Measurements from ENCODE around the gene SF3B6. TPM values are rescaled to one million over a fixed set of nuclear protein-coding genes. Genes with fewer than 3 reads are reported as not detected.

SF3B6 gene
- total and polyA plus RNA-seq, 9 of the 15 experiments (the other 6 are each of a cell fraction or from before 2014, with no cell fraction given), result 146 to 591 (median 295) TPM

DNA sequence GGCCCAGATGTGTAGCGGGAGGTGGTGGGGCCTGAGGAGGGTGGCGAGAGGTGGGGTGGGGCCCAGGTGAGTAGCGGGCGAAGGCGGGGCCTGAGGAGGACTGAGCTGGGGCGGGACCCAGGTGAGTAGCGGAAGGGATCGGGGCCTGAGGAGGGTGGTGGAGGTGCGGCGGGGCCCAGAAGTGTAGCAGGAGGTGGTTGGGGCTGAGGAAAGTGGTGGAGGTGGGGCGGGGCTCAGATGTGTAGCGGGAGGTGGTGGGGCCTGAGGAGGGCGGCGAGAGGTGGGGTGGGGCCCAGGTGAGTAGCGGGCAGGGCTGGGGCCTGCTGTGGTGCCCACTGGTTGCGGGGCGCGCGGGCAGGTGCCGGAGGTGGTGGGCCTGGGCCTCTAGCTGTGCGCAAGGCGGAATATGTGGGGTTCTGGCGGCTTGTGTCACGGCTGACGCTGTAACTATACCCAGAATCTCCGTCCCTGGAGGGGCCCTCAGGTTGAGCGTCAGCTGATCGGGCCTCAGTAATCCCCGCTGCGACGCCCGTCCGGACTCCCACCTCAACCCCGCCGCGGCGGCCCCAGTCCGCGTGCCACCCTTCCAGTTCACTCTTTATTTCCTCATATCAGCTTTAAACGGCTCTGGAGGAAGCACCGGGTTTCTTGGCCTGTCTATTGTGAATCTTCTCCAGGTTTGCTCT lies 866 bp upstream of the SF3B6 start (continued):
- TF ChIP-seq, protein P1, sequence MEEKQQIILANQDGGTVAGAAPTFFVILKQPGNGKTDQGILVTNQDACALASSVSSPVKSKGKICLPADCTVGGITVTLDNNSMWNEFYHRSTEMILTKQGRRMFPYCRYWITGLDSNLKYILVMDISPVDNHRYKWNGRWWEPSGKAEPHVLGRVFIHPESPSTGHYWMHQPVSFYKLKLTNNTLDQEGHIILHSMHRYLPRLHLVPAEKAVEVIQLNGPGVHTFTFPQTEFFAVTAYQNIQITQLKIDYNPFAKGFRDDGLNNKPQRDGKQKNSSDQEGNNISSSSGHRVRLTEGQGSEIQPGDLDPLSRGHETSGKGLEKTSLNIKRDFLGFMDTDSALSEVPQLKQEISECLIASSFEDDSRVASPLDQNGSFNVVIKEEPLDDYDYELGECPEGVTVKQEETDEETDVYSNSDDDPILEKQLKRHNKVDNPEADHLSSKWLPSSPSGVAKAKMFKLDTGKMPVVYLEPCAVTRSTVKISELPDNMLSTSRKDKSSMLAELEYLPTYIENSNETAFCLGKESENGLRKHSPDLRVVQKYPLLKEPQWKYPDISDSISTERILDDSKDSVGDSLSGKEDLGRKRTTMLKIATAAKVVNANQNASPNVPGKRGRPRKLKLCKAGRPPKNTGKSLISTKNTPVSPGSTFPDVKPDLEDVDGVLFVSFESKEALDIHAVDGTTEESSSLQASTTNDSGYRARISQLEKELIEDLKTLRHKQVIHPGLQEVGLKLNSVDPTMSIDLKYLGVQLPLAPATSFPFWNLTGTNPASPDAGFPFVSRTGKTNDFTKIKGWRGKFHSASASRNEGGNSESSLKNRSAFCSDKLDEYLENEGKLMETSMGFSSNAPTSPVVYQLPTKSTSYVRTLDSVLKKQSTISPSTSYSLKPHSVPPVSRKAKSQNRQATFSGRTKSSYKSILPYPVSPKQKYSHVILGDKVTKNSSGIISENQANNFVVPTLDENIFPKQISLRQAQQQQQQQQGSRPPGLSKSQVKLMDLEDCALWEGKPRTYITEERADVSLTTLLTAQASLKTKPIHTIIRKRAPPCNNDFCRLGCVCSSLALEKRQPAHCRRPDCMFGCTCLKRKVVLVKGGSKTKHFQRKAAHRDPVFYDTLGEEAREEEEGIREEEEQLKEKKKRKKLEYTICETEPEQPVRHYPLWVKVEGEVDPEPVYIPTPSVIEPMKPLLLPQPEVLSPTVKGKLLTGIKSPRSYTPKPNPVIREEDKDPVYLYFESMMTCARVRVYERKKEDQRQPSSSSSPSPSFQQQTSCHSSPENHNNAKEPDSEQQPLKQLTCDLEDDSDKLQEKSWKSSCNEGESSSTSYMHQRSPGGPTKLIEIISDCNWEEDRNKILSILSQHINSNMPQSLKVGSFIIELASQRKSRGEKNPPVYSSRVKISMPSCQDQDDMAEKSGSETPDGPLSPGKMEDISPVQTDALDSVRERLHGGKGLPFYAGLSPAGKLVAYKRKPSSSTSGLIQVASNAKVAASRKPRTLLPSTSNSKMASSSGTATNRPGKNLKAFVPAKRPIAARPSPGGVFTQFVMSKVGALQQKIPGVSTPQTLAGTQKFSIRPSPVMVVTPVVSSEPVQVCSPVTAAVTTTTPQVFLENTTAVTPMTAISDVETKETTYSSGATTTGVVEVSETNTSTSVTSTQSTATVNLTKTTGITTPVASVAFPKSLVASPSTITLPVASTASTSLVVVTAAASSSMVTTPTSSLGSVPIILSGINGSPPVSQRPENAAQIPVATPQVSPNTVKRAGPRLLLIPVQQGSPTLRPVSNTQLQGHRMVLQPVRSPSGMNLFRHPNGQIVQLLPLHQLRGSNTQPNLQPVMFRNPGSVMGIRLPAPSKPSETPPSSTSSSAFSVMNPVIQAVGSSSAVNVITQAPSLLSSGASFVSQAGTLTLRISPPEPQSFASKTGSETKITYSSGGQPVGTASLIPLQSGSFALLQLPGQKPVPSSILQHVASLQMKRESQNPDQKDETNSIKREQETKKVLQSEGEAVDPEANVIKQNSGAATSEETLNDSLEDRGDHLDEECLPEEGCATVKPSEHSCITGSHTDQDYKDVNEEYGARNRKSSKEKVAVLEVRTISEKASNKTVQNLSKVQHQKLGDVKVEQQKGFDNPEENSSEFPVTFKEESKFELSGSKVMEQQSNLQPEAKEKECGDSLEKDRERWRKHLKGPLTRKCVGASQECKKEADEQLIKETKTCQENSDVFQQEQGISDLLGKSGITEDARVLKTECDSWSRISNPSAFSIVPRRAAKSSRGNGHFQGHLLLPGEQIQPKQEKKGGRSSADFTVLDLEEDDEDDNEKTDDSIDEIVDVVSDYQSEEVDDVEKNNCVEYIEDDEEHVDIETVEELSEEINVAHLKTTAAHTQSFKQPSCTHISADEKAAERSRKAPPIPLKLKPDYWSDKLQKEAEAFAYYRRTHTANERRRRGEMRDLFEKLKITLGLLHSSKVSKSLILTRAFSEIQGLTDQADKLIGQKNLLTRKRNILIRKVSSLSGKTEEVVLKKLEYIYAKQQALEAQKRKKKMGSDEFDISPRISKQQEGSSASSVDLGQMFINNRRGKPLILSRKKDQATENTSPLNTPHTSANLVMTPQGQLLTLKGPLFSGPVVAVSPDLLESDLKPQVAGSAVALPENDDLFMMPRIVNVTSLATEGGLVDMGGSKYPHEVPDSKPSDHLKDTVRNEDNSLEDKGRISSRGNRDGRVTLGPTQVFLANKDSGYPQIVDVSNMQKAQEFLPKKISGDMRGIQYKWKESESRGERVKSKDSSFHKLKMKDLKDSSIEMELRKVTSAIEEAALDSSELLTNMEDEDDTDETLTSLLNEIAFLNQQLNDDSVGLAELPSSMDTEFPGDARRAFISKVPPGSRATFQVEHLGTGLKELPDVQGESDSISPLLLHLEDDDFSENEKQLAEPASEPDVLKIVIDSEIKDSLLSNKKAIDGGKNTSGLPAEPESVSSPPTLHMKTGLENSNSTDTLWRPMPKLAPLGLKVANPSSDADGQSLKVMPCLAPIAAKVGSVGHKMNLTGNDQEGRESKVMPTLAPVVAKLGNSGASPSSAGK (IDR thresholded peaks at IDR 0.05), result no peak
- TF ChIP-seq ZNF263 (CRISPR knock-in tag; IDR thresholded peaks at IDR 0.05; ENCODE audit: borderline replicate concordance) (no peak), HMG20A (CRISPR knock-in tag; conservative IDR thresholded peaks at IDR 0.05) (no peak), CC2D1A (IDR thresholded peaks at IDR 0.05) (no peak), ZNF436 (CRISPR knock-in tag; IDR thresholded peaks at IDR 0.05) (no peak), L3MBTL2 (IDR thresholded peaks at IDR 0.05) (peak; percentile 56), BRD4 (IDR thresholded peaks at IDR 0.05) (0 out of 2 replicates have a peak, but pooled peaks have one; percentile 44), NRF1 (conservative IDR thresholded peaks at IDR 0.05 in 1 of 2, IDR thresholded peaks at IDR 0.05 in 1 of 2) (0 out of 4 replicates have a peak, but pooled peaks of 1 of the 2 experiments have one; percentile 13), ZNF354B (CRISPR knock-in tag; IDR thresholded peaks at IDR 0.05) (no peak), POLR2G (IDR thresholded peaks at IDR 0.05; ENCODE audit: low read depth, low read length) (0 out of 2 replicates have a peak, but pooled peaks have one; percentile 7), POLR2AphosphoS2 (IDR thresholded peaks at IDR 0.05; ENCODE audit: low read length) (0 out of 2 replicates have a peak, but pooled peaks have one; percentile 15)

Data from K562 (cell line).